Endothelial cell of umbilical vein (primary cell): ENCODE measurements around the gene DGKB. TPM values are rescaled to one million over a fixed set of nuclear protein-coding genes. Genes with fewer than 3 reads are reported as not detected.

Experiments
- BruUV-seq: library from RNA; stranded (reverse); fragments of 400-500 nt; replicated peaks from 2 replicates; lab custom pipeline; 2021; lab: Mats Ljungman, UMichigan
- CTCF ChIA-PET: fragments of 300-600, 350-600 bp; sonication (Branson Sonifier 250); formaldehyde crosslinking; loops from one replicate; lab custom pipeline; 2021; ENCODE audit warnings: antibody characterized with exemption, inconsistent platforms; lab: Charles Lee
- POLR2A ChIA-PET: fragments of 300-600, 350-600 bp; sonication (Branson Sonifier 250); formaldehyde crosslinking; loops from one replicate; lab custom pipeline; 2021; ENCODE audit warnings: antibody characterized with exemption, inconsistent platforms; lab: Charles Lee
- DNase-seq: peaks from one replicate; pipeline ENCODE4 v3.0.0-alpha.2; 2011; ENCODE audit warnings: low read depth, low spot score
- FAIRE-seq: peaks from 2 replicates; lab custom pipeline; 2011; peaks lifted over from hg19 to GRCh38; lab: Jason Lieb, UNC
- H2AFZ ChIP-seq: 2 replicates; pipeline ENCODE4 v1.6.0; 2012; ENCODE audit warnings: low read depth, low read length, control low read depth, inconsistent platforms
- H3K27ac ChIP-seq: 2 replicates; pipeline ENCODE4 v1.5.1; 2011; ENCODE audit warnings: low read depth, mild to moderate bottlenecking, control low read depth, low read length, moderate library complexity; ENCODE audit not compliant: insufficient read depth
- H3K27me3 ChIP-seq, 2 experiments: 2 replicates each; pipeline versions ENCODE4 v1.6.0 to v1.6.1; 2011; ENCODE audit warnings: low read length in 2 of 2, mixed read lengths in 1 of 2; ENCODE audit not compliant: control insufficient read depth in 2 of 2, insufficient read depth in 2 of 2
- H3K36me3 ChIP-seq, 2 experiments: 2 replicates in 1 of 2; 3 replicates in 1 of 2; pipeline ENCODE4 v1.5.1; 2011; ENCODE audit warnings: low read length in 2 of 2, mild to moderate bottlenecking in 1 of 2, moderate library complexity in 1 of 2; ENCODE audit not compliant: control insufficient read depth in 2 of 2, insufficient read depth in 2 of 2; ENCODE audit errors: extremely low read depth in 1 of 2
- H3K4me1 ChIP-seq: 3 replicates; pipeline ENCODE4 v1.5.1; 2011; ENCODE audit warnings: mild to moderate bottlenecking, low read length; ENCODE audit not compliant: control insufficient read depth, insufficient read depth; ENCODE audit errors: extremely low read depth
- H3K4me2 ChIP-seq: 2 replicates; pipeline ENCODE4 v1.6.1; 2011; ENCODE audit warnings: low read length, control low read depth, mixed read lengths; ENCODE audit not compliant: insufficient read depth
- H3K4me3 ChIP-seq, 3 experiments: fragments of 200-600 bp in 1 of 3; sonication (generic), shearing (Covaris generic) in 1 of 3; replicated peaks in 1 of 3; 2 replicates each; pipeline ENCODE4 v1.5.1; 2011 to 2016; ENCODE audit warnings: control low read depth in 3 of 3, low read length in 3 of 3, mild to moderate bottlenecking in 2 of 3, inconsistent platforms in 1 of 3, low read depth in 1 of 3, moderate library complexity in 1 of 3; ENCODE audit not compliant: insufficient read depth in 1 of 3
- H3K79me2 ChIP-seq: 2 replicates; pipeline ENCODE4 v1.6.0; 2012; ENCODE audit warnings: low read length, inconsistent platforms; ENCODE audit not compliant: control insufficient read depth, insufficient read depth
- H3K9ac ChIP-seq: replicated peaks from 2 replicates; pipeline ENCODE3; 2011; ENCODE audit warnings: low read length, control low read depth; ENCODE audit not compliant: insufficient read depth; ENCODE audit errors: extremely low read depth
- H3K9me1 ChIP-seq: replicated peaks from 3 replicates; pipeline ENCODE4 v1.6.0; 2011; ENCODE audit warnings: mild to moderate bottlenecking, low read length; ENCODE audit not compliant: control insufficient read depth, insufficient read depth; ENCODE audit errors: extremely low read depth
- H3K9me3 ChIP-seq: replicated peaks from 2 replicates; pipeline ENCODE4 v1.5.1; 2012; ENCODE audit warnings: low read length, inconsistent platforms; ENCODE audit not compliant: control insufficient read depth, insufficient read depth
- H4K20me1 ChIP-seq: replicated peaks from 2 replicates; pipeline ENCODE3; 2011; ENCODE audit warnings: mild to moderate bottlenecking, low read length; ENCODE audit not compliant: control insufficient read depth, insufficient read depth; ENCODE audit errors: extremely low read depth
- CTCF ChIP-seq, 2 donors: IDR thresholded peaks; 1 replicate in 1 of 2; 2 replicates in 1 of 2; pipeline ENCODE4 v1.5.1; 2011; ENCODE audit warnings: low read length in 2 of 2, mild to moderate bottlenecking in 2 of 2, moderate library complexity in 2 of 2, control low read depth in 1 of 2, inconsistent platforms in 1 of 2, low read depth in 1 of 2; ENCODE audit not compliant: insufficient read depth in 1 of 2; ENCODE audit errors: extremely low read depth in 1 of 2
- EZH2 ChIP-seq: IDR thresholded peaks from 2 replicates; pipeline ENCODE4 v1.6.1; 2012; ENCODE audit warnings: borderline replicate concordance, low read depth, mild to moderate bottlenecking, moderate library complexity, low read length, inconsistent platforms; ENCODE audit not compliant: severe bottlenecking
- FOS ChIP-seq: IDR thresholded peaks from 2 replicates; pipeline ENCODE4 v1.6.1; 2011; ENCODE audit warnings: mild to moderate bottlenecking, low read length, moderate library complexity, borderline replicate concordance; ENCODE audit not compliant: insufficient read depth
- GATA2 ChIP-seq: IDR thresholded peaks from 2 replicates; pipeline ENCODE4 v1.7.0; 2011; ENCODE audit warnings: low read depth, mild to moderate bottlenecking, moderate library complexity, mixed read lengths, low read length; ENCODE audit not compliant: insufficient read length, insufficient read depth
- JUN ChIP-seq: IDR thresholded peaks from 2 replicates; pipeline ENCODE4 v1.6.1; 2011; ENCODE audit warnings: borderline replicate concordance, low read depth; ENCODE audit not compliant: insufficient read length, insufficient read depth
- MAX ChIP-seq: IDR thresholded peaks from 2 replicates; pipeline ENCODE4 v1.6.1; 2011; ENCODE audit not compliant: insufficient read depth, insufficient read length
- MYC ChIP-seq: IDR thresholded peaks from one replicate; pipeline ENCODE4 v1.6.1; 2011; ENCODE audit warnings: mild to moderate bottlenecking, low read depth, low read length
- POLR2A ChIP-seq: IDR thresholded peaks from 2 replicates; pipeline ENCODE4 v1.6.1; 2012; ENCODE audit warnings: low read depth, mild to moderate bottlenecking, control low read depth, low read length
- POLR2AphosphoS5 ChIP-seq: IDR thresholded peaks from 2 replicates; pipeline ENCODE4 v1.6.1; 2012; ENCODE audit warnings: low read depth, mild to moderate bottlenecking, control low read depth, low read length, moderate library complexity; ENCODE audit not compliant: insufficient read depth
- dilution Hi-C: fragments of 300-500 bp; cut with MboI; formaldehyde crosslinking; loops from one replicate; pipeline ENCODE4 v1.15.0; 2019; ENCODE audit warnings: low sequenced_read_pairs; ENCODE audit not compliant: extremely low pct_ligation_motif_present
- intact Hi-C: fragments of 100-400 bp; cut with micrococcal nuclease; formaldehyde crosslinking; loops from one replicate; pipeline ENCODE4 v1.10.0; 2022
- polyA plus RNA-seq, 4 experiments: library from polyadenylated mRNA; depleted of rRNA in 3 of 4; stranded (reverse) in 3 of 4; unstranded in 1 of 4; fragments of >200 nt; gene quantifications; 2 replicates each; pipeline versions ENCODE4 v1.2.1 to v1.2.3, GENCODE V29; 2011 to 2012; ENCODE audit warnings: missing spikeins in 1 of 4
- total RNA-seq: library from RNA; stranded (reverse); gene quantifications from 2 replicates; pipeline ENCODE4 v1.2.3, GENCODE V29; 2021

DGKB gene
- total and polyA plus RNA-seq, 2 donors (not counting 3 experiments of a cell fraction or from before 2014, with no cell fraction given), result not detected

DNA sequence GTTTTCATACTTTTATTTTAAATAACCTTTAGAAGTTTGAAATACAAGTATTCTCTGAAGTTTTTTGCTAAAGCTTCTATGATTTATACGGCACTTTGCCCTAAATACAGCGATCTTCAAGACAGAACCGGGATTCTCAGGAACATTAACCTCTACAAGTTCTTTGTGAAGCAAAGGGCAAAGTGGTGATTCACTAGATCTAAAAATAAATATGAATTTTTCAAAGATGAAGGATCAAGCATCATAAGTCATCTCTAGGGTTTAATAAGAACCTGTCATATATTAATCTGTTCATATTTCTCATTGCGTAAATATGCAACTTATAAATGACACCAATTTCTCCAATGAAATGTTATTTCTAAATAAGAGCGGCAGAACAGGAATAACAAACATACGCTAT lies 30.7 kb downstream of the DGKB start:
- Histone ChIP-seq H3K79me2 (no peaks in the 10 kb centered on the region), H4K20me1 (no peaks in the 10 kb centered on the region), H3K27me3 (no peaks in the 10 kb centered on the region), H3K9me1 (no peaks in the 10 kb centered on the region), H3K27ac (no peak overlapping the region), H3K4me1 (no peaks in the 10 kb centered on the region), H3K9me3 (no peaks in the 10 kb centered on the region), H3K9ac (no peak overlapping the region), H2AFZ (no peak overlapping the region), H3K4me2 (no peak overlapping the region), H3K36me3 (no peaks in the 10 kb centered on the region), H3K4me3 (no peak overlapping the region)
- POLR2A ChIA-PET, result no interaction called here
- intact Hi-C loops (no loop called here), dilution Hi-C loops (no loop called here)
- DNase-seq (no peak), FAIRE-seq (no peak)
- CTCF ChIA-PET, result interaction anchor here (1.0 kb wide), 1 partner anchor 11 kb away, joined by 3 read pairs; no protein-coding TSS in a partner anchor
- TF ChIP-seq MYC, result no peak
- TF ChIP-seq POLR2AphosphoS5, result no peak
- TF ChIP-seq FOS, result no peak
- no peak for TF ChIP-seq EZH2
- TF ChIP-seq MAX, result no peak
- no peak for TF ChIP-seq GATA2
- no peak for TF ChIP-seq CTCF (IDR thresholded peaks at IDR 0.05; ENCODE audit: extremely low read depth in 1 of 2, insufficient read depth in 1 of 2, low read depth in 1 of 2, low read length in 2 of 2)
- no peak for TF ChIP-seq JUN
- TF ChIP-seq POLR2A, result no peak
- BruUV-seq, result no TSS peak
